ENCODE results near the gene EMC1.
"Not testable (repeated sequence)": the region's sequence is repeated elsewhere in the genome, so short reads cannot be mapped to it uniquely, and the experiment has no call there.

EMC1 gene

GRCh38 chr1:19251305-19252196, at the start of gene EMC1, which contains the start of gene MRTO4:
Gene EMC1 (minus strand): TSS chr1:19251524. CDS start chr1:19251509, 15 bp downstream.
Gene MRTO4 (plus strand): TSS chr1:19251805. CDS start chr1:19251836, 31 bp downstream.
- Histone ChIP-seq H3K9me3 (ENCODE audit: control insufficient read depth in 1 of 2, low read length in 2 of 2) (no peaks in the 10 kb centered on the region), H3K4me1 (ENCODE audit: control insufficient read depth in 1 of 2, insufficient read depth in 2 of 2, low read length in 2 of 2) (peaks cover 22 to 29% of the 10 kb centered on the region in 2 donors), H3K36me3 (ENCODE audit: control insufficient read depth in 1 of 2, insufficient read depth in 2 of 2, low read length in 2 of 2) (peaks cover 3 to 13% of the 10 kb centered on the region in 2 donors), H3K27me3 (ENCODE audit: control insufficient read depth in 1 of 2, insufficient read depth in 2 of 2, low read length in 2 of 2) (no peaks in the 10 kb centered on the region), H3K9ac (ENCODE audit: low read depth in 1 of 2, low read length in 2 of 2) (peak within 1 kb of the TSS; percentile 67 to 77), H3K4me3 (ENCODE audit: low read depth in 1 of 2, low read length in 2 of 2) (peak within 1 kb of the TSS; percentile 82 to 100), H3K27ac (ENCODE audit: low read depth, low read length) (peak within 1 kb of the TSS; percentile 96)

DNA sequence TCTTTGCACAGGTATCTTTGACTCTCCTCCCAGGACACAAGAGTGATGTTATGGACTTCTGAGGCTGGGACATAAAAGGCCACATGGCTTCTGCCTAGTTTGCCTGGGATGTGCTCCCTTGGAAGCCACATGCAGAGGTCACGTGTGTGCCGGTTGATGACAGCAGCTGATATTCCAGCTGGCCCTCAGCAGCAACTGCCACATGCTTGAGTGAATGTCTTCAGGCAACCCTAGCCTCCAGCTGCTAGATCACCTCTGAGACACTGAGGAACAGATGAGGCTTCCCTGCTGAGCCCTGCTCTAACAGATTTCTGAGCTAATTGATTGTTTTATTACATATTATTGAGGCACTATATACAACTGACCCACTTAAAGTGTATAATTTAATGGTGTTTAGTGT, 48.9 kb upstream of the EMC1 start:
- H3K4me1 ChIP-seq (ENCODE audit: control insufficient read depth in 1 of 2, insufficient read depth in 2 of 2, low read length in 2 of 2): no peaks in the 10 kb centered on the region
- H3K9ac ChIP-seq (ENCODE audit: low read depth in 1 of 2, low read length in 2 of 2): no peak overlapping the region
- H3K27me3 ChIP-seq (ENCODE audit: control insufficient read depth in 1 of 2, insufficient read depth in 2 of 2, low read length in 2 of 2): no peaks in the 10 kb centered on the region
- H3K36me3 ChIP-seq (ENCODE audit: control insufficient read depth in 1 of 2, insufficient read depth in 2 of 2, low read length in 2 of 2): peaks cover 19 to 38% of the 10 kb centered on the region in 2 donors
- no peak overlapping the region for H3K27ac ChIP-seq (ENCODE audit: low read depth, low read length)
- H3K4me3 ChIP-seq (ENCODE audit: low read depth in 1 of 2, low read length in 2 of 2): no peak overlapping the region
- peaks cover 2 to 5% of the 10 kb centered on the region in 2 donors for H3K9me3 ChIP-seq (ENCODE audit: control insufficient read depth in 1 of 2, low read length in 2 of 2)

DNA sequence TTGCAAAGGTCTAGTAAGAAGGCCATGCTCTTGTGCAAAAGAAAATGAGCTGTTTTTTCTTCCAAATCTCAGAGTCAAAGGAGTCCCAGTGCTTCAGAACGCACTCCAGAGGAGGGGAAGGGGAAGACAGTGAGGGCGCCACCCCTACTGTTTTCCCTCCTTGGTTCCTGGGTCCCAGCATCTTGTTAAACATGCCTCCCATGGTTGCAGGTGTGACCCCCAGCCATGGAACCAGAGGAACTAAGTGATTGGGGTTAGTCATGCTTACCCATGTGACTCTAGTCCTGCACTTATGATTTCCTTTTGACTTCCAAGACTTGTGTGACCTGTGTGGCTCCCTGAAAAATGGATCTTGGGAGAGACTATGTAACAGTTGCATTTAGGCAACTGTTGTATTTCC, 43.3 kb upstream of the EMC1 start:
- Histone ChIP-seq H3K27ac (ENCODE audit: low read depth, low read length) (no peak overlapping the region), H3K4me3 (ENCODE audit: low read depth in 1 of 2, low read length in 2 of 2) (no peak overlapping the region), H3K27me3 (ENCODE audit: control insufficient read depth in 1 of 2, insufficient read depth in 2 of 2, low read length in 2 of 2) (no peaks in the 10 kb centered on the region), H3K9ac (ENCODE audit: low read depth in 1 of 2, low read length in 2 of 2) (no peak overlapping the region), H3K4me1 (ENCODE audit: control insufficient read depth in 1 of 2, insufficient read depth in 2 of 2, low read length in 2 of 2) (peaks cover 3 to 4% of the 10 kb centered on the region in 2 donors), H3K9me3 (ENCODE audit: control insufficient read depth in 1 of 2, low read length in 2 of 2) (peaks cover 17 to 18% of the 10 kb centered on the region in 2 donors), H3K36me3 (ENCODE audit: control insufficient read depth in 1 of 2, insufficient read depth in 2 of 2, low read length in 2 of 2) (peaks cover 0 to 9% of the 10 kb centered on the region in 2 donors)

DNA sequence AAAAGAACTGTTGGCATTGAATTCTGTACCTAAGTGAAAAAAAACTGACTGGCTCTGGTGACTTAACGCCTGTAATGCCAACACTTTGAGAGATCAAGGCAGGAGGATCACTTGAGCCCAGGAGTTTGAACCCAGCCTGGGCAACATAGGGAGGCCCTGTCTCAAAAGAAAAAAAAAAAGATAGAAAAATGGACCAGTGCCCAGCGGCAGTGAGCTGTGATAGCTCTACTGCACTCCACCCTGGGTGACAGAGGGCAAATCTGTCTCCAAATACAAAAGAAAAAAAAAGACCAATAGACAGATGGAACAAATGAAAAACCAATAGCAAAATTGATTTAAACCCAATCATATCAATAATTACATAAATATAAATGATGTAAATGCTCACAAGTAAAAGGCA, 37.9 kb upstream of the EMC1 start:
- peaks cover 2 to 7% of the 10 kb centered on the region in 2 donors for H3K9me3 ChIP-seq (ENCODE audit: control insufficient read depth in 1 of 2, low read length in 2 of 2)
- peaks cover 1 to 13% of the 10 kb centered on the region in 2 donors for H3K36me3 ChIP-seq (ENCODE audit: control insufficient read depth in 1 of 2, insufficient read depth in 2 of 2, low read length in 2 of 2)
- H3K27me3 ChIP-seq (ENCODE audit: control insufficient read depth in 1 of 2, insufficient read depth in 2 of 2, low read length in 2 of 2): no peaks in the 10 kb centered on the region
- peak overlapping the region; percentile 71 to 72 for H3K9ac ChIP-seq (ENCODE audit: low read depth in 1 of 2, low read length in 2 of 2)
- peak overlapping the region; percentile 71 to 85 for H3K4me3 ChIP-seq (ENCODE audit: low read depth in 1 of 2, low read length in 2 of 2)
- peaks cover 5 to 14% of the 10 kb centered on the region in 2 donors for H3K4me1 ChIP-seq (ENCODE audit: control insufficient read depth in 1 of 2, insufficient read depth in 2 of 2, low read length in 2 of 2)
- peak overlapping the region; percentile 67 for H3K27ac ChIP-seq (ENCODE audit: low read depth, low read length)

- Histone ChIP-seq H3K36me3 (ENCODE audit: control insufficient read depth in 1 of 2, insufficient read depth in 2 of 2, low read length in 2 of 2) (peaks cover 4 to 20% of the 10 kb centered on the region in 2 donors), H3K4me3 (ENCODE audit: low read depth in 1 of 2, low read length in 2 of 2) (peak within 1 kb of the TSS; percentile 71 to 85), H3K9ac (ENCODE audit: low read depth in 1 of 2, low read length in 2 of 2) (peak within 1 kb of the TSS; percentile 71 to 72), H3K4me1 (ENCODE audit: control insufficient read depth in 1 of 2, insufficient read depth in 2 of 2, low read length in 2 of 2) (peaks cover 5 to 14% of the 10 kb centered on the region in 2 donors), H3K27ac (ENCODE audit: low read depth, low read length) (peak within 1 kb of the TSS; percentile 67)
- not testable (repeated sequence) for H3K9me3 ChIP-seq (ENCODE audit: control insufficient read depth in 1 of 2, low read length in 2 of 2); H3K27me3 ChIP-seq (ENCODE audit: control insufficient read depth in 1 of 2, insufficient read depth in 2 of 2, low read length in 2 of 2)
These were observed 37.3 kb upstream of the EMC1 start, which contains the start of gene AKR7A3 for GRCh38 chr1:19288324-19289241. Gene AKR7A3 (minus strand): TSS chr1:19288770. CDS start chr1:19288709, 61 bp downstream.

GRCh38 chr1:19287436-19288185, 36.3 kb upstream of the EMC1 start:
- Histone ChIP-seq H3K27ac (ENCODE audit: low read depth, low read length) (peak overlapping the region; percentile 53), H3K36me3 (ENCODE audit: control insufficient read depth in 1 of 2, insufficient read depth in 2 of 2, low read length in 2 of 2) (peaks cover 4 to 25% of the 10 kb centered on the region in 2 donors), H3K4me1 (ENCODE audit: control insufficient read depth in 1 of 2, insufficient read depth in 2 of 2, low read length in 2 of 2) (peaks cover 5 to 14% of the 10 kb centered on the region in 2 donors), H3K4me3 (ENCODE audit: low read depth in 1 of 2, low read length in 2 of 2) (peak overlapping the region; percentile 71 to 85), H3K9ac (ENCODE audit: low read depth in 1 of 2, low read length in 2 of 2) (peak overlapping the region; percentile 60 to 71), H3K27me3 (ENCODE audit: control insufficient read depth in 1 of 2, insufficient read depth in 2 of 2, low read length in 2 of 2) (no peaks in the 10 kb centered on the region), H3K9me3 (ENCODE audit: control insufficient read depth in 1 of 2, low read length in 2 of 2) (no peaks in the 10 kb centered on the region)

- H3K27me3 ChIP-seq (ENCODE audit: control insufficient read depth in 1 of 2, insufficient read depth in 2 of 2, low read length in 2 of 2); H3K9ac ChIP-seq (ENCODE audit: low read depth in 1 of 2, low read length in 2 of 2); H3K9me3 ChIP-seq (ENCODE audit: control insufficient read depth in 1 of 2, low read length in 2 of 2): not testable (repeated sequence)
- H3K36me3 ChIP-seq (ENCODE audit: control insufficient read depth in 1 of 2, insufficient read depth in 2 of 2, low read length in 2 of 2): peaks cover 10 to 33% of the 10 kb centered on the region in 2 donors
- peak overlapping the region in 1 of 2 donors; percentile 71 for H3K4me3 ChIP-seq (ENCODE audit: low read depth in 1 of 2, low read length in 2 of 2)
- peak overlapping the region; percentile 42 for H3K27ac ChIP-seq (ENCODE audit: low read depth, low read length)
- peaks cover 5 to 14% of the 10 kb centered on the region in 2 donors for H3K4me1 ChIP-seq (ENCODE audit: control insufficient read depth in 1 of 2, insufficient read depth in 2 of 2, low read length in 2 of 2)
These were observed 34.5 kb upstream of the EMC1 start for GRCh38 chr1:19285807-19286206.

- Histone ChIP-seq H3K36me3 (ENCODE audit: control insufficient read depth in 1 of 2, insufficient read depth in 2 of 2, low read length in 2 of 2) (peaks cover 10 to 33% of the 10 kb centered on the region in 2 donors), H3K4me1 (ENCODE audit: control insufficient read depth in 1 of 2, insufficient read depth in 2 of 2, low read length in 2 of 2) (peaks cover 5 to 14% of the 10 kb centered on the region in 2 donors)
- H3K27ac ChIP-seq (ENCODE audit: low read depth, low read length); H3K9ac ChIP-seq (ENCODE audit: low read depth in 1 of 2, low read length in 2 of 2); H3K4me3 ChIP-seq (ENCODE audit: low read depth in 1 of 2, low read length in 2 of 2); H3K27me3 ChIP-seq (ENCODE audit: control insufficient read depth in 1 of 2, insufficient read depth in 2 of 2, low read length in 2 of 2); H3K9me3 ChIP-seq (ENCODE audit: control insufficient read depth in 1 of 2, low read length in 2 of 2): not testable (repeated sequence)
These were observed 34.0 kb upstream of the EMC1 start for GRCh38 chr1:19285366-19285765.

DNA sequence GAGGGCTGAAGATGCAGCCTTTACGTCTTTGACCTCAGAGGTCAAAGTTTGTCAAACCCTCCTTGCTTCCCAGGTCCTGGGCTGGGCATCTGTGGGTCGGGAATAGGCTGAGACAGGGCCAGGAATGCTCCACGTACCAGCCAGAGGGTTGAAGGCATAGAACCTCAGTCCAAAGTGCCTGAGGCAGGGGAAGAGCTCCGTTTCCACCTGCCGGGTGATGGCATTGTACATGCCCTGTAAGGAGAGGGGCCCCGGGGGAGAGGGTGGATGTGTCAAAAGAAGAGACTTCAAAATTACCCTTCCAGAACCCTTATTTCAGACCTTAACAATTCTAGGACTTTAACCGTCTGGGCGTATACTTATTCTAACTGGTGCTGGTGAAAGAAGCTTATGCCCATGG, 33.6 kb upstream of the EMC1 start:
- Histone ChIP-seq H3K4me3 (ENCODE audit: low read depth in 1 of 2, low read length in 2 of 2) (no peak overlapping the region), H3K27ac (ENCODE audit: low read depth, low read length) (no peak overlapping the region), H3K9me3 (ENCODE audit: control insufficient read depth in 1 of 2, low read length in 2 of 2) (no peaks in the 10 kb centered on the region), H3K27me3 (ENCODE audit: control insufficient read depth in 1 of 2, insufficient read depth in 2 of 2, low read length in 2 of 2) (no peaks in the 10 kb centered on the region), H3K4me1 (ENCODE audit: control insufficient read depth in 1 of 2, insufficient read depth in 2 of 2, low read length in 2 of 2) (peaks cover 4 to 13% of the 10 kb centered on the region in 2 donors), H3K36me3 (ENCODE audit: control insufficient read depth in 1 of 2, insufficient read depth in 2 of 2, low read length in 2 of 2) (peaks cover 10 to 33% of the 10 kb centered on the region in 2 donors), H3K9ac (ENCODE audit: low read depth in 1 of 2, low read length in 2 of 2) (no peak overlapping the region)
